ENCODE data around the gene THBS3. TPM values are rescaled to one million over a fixed set of nuclear protein-coding genes. Genes with fewer than 3 reads are reported as not detected.
A peak's percentile ranks its signal among the peaks of the same experiment; 100 is the strongest.
"Not testable (repeated sequence)": the region's sequence is repeated elsewhere in the genome, so short reads cannot be mapped to it uniquely, and the experiment has no call there.

The THBS3 gene
- total RNA-seq, 2 donors from 2014 or later, result 10.9 to 11.2 TPM

DNA sequence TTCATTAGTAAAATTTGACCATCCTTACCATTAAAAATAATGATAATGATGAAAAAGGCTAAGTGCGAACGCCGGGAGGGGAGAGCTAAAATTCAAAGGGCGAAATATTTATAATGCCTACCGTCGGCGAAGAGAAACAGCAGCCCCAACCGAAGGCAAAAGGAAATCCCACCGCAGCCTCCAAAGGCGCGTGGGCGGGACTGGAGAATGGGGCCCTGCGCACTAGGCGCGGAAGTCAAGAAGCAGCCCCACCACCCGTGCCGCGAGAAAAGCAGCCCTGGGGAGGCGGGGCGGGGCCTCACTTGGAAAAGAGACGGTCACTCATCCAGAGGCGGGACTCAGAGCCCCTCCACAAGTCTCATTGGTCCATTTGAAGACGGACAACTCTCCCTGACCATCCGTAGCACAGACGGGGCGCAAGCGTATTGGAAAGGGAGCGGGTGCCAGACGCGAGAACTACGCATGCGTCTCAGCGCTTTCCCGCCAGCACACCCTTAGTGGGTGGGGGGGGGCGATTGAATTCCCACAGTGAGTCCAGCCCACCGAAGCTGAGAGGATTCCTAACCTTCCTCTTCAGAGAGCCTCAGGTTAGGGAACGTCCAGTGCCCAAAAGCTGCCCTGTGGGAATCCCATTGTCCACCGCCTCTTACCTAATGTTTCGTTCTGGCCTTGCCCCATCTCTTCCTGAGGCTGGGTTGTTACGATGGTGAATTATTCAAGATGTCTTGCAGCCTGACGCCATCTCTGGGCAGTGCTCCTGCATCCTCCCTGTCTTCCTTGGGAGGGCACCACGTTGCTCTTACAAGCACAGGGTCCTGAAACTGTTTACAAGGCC is 19.8 kb upstream of the THBS3 start:
- TF ChIP-seq, protein P1, sequence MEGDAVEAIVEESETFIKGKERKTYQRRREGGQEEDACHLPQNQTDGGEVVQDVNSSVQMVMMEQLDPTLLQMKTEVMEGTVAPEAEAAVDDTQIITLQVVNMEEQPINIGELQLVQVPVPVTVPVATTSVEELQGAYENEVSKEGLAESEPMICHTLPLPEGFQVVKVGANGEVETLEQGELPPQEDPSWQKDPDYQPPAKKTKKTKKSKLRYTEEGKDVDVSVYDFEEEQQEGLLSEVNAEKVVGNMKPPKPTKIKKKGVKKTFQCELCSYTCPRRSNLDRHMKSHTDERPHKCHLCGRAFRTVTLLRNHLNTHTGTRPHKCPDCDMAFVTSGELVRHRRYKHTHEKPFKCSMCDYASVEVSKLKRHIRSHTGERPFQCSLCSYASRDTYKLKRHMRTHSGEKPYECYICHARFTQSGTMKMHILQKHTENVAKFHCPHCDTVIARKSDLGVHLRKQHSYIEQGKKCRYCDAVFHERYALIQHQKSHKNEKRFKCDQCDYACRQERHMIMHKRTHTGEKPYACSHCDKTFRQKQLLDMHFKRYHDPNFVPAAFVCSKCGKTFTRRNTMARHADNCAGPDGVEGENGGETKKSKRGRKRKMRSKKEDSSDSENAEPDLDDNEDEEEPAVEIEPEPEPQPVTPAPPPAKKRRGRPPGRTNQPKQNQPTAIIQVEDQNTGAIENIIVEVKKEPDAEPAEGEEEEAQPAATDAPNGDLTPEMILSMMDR (IDR thresholded peaks at IDR 0.05), result no peak
- DNase-seq (ENCODE audit: low spot score), result peak; percentile 99
- H3K27ac ChIP-seq, result peak overlapping the region; percentile 84 to 88
- no peaks in the 10 kb centered on the region for H3K36me3 ChIP-seq
- peak overlapping the region; percentile 61 to 63 for H3K4me3 ChIP-seq
- no peaks in the 10 kb centered on the region for H3K9me3 ChIP-seq
- no peaks in the 10 kb centered on the region for H3K27me3 ChIP-seq
- peaks cover 0 to 23% of the 10 kb centered on the region in 2 donors for H3K4me1 ChIP-seq

DNA sequence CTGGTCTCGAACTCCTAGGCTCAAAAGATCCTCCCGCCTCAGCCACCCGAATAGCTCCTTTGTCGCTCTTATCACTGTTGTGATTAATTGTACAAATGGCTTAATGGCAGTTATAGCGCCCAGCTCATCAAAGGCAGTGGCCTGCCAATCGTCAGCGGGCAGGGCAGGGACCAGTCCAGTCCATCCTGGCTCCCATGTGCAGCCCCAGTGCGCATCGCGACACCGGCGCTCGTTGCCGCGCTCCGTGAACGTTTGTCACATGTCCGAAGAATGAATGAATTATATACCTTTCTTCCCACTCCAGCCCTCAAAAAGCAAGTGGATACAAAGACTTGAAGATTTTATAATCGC is 19.2 kb upstream of the THBS3 start:
- peak overlapping the region; percentile 61 to 63 for H3K4me3 ChIP-seq
- TF ChIP-seq, protein P1 (IDR thresholded peaks at IDR 0.05), result peak in 1 of 2 donors; percentile 25
- H3K9me3 ChIP-seq, result no peaks in the 10 kb centered on the region
- no peaks in the 10 kb centered on the region for H3K27me3 ChIP-seq
- peak overlapping the region; percentile 84 to 88 for H3K27ac ChIP-seq
- H3K4me1 ChIP-seq, result peaks cover 0 to 17% of the 10 kb centered on the region in 2 donors
- DNase-seq (ENCODE audit: low spot score), result no peak
- no peaks in the 10 kb centered on the region for H3K36me3 ChIP-seq

DNA sequence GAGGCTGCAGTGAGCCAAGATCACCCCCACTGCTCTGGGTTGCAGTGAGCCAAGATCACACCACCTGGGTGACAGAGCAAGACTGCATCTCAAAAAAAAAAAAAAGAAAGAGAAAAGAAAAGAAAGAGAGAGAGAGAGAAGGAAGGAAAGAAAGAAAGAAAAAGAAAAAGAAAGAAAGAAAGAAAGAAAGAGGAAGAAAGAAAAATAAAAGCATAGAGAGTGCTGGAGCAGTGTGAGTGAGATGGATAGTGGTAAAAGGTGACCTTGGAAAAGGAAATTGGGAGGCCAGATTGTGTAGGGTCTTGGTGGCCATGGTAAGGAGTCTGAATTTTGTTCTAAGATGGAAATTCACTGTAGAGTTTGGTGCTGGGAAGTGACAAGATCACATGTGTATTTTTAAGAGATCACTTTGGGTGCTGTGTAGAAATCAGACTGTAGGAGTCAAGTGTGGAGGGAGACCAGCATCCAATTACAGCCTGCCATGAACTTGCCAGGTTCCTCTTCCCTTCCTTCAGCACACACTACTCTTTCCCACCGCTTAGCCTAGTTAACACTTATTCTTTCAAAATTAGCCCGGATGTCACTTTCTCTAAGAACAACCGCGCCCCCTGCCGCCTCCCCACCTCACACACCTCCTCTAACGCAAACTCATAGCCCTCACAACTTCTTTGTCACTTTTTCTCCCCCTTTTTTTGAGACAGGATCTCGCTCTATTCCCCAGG is 18.7 kb upstream of the THBS3 start:
- H3K4me3 ChIP-seq, result peak overlapping the region; percentile 61 to 63
- no peaks in the 10 kb centered on the region for H3K9me3 ChIP-seq
- peak; percentile 87 for DNase-seq (ENCODE audit: low spot score)
- no peaks in the 10 kb centered on the region for H3K27me3 ChIP-seq
- H3K4me1 ChIP-seq, result peaks cover 0 to 14% of the 10 kb centered on the region in 2 donors
- no peaks in the 10 kb centered on the region for H3K36me3 ChIP-seq
- TF ChIP-seq, protein P1 (IDR thresholded peaks at IDR 0.05), result peak; percentile 30 to 66
- peak overlapping the region; percentile 84 to 88 for H3K27ac ChIP-seq

DNA sequence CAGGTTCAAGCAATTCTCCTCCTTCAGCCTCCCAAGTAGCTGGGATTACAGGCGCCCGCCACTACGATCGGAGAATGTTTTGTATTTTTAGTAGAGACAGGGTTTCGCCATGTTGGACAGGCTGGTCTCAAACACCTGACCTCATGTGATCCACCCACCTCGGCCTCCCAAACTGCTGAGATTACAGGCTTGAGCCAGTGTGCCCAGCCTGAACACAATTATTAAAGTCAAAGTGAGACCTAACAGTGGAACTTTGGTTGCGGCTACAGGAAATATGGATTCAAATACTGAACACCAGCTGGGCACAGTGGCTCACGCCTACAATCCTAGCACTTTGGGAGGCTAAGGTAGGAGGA is 17.7 kb upstream of the THBS3 start:
- not testable (repeated sequence) for H3K9me3 ChIP-seq; H3K4me3 ChIP-seq; H3K27me3 ChIP-seq; H3K36me3 ChIP-seq; DNase-seq (ENCODE audit: low spot score); H3K27ac ChIP-seq
- H3K4me1 ChIP-seq, result peaks cover 0 to 14% of the 10 kb centered on the region in 2 donors

DNA sequence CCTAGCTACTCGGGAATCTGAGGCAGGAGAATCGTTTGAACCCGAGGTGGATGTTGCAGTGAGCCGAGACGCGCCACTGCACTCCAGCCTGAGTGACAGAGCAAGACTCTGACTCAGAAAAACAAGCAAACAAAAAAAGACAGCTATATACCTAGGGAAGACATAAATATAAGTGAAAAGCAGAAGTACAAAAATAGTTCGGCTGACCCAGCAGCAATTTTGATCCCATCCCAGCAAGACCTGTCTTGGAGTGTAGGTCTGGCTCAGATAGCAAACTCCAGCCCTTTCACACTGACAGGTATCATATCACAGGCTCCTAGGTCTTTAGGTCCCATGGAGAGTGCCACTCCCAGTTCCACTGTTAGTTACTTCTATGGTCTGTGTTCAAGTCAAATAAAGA is 15.3 kb upstream of the THBS3 start:
- H3K4me1 ChIP-seq, result peaks cover 0 to 16% of the 10 kb centered on the region in 2 donors
- H3K36me3 ChIP-seq, result no peaks in the 10 kb centered on the region
- DNase-seq (ENCODE audit: low spot score), result no peak
- TF ChIP-seq, protein P1 (IDR thresholded peaks at IDR 0.05), result no peak
- H3K27me3 ChIP-seq, result no peaks in the 10 kb centered on the region
- H3K27ac ChIP-seq, result no peak overlapping the region
- no peaks in the 10 kb centered on the region for H3K9me3 ChIP-seq
- no peak overlapping the region for H3K4me3 ChIP-seq

DNA sequence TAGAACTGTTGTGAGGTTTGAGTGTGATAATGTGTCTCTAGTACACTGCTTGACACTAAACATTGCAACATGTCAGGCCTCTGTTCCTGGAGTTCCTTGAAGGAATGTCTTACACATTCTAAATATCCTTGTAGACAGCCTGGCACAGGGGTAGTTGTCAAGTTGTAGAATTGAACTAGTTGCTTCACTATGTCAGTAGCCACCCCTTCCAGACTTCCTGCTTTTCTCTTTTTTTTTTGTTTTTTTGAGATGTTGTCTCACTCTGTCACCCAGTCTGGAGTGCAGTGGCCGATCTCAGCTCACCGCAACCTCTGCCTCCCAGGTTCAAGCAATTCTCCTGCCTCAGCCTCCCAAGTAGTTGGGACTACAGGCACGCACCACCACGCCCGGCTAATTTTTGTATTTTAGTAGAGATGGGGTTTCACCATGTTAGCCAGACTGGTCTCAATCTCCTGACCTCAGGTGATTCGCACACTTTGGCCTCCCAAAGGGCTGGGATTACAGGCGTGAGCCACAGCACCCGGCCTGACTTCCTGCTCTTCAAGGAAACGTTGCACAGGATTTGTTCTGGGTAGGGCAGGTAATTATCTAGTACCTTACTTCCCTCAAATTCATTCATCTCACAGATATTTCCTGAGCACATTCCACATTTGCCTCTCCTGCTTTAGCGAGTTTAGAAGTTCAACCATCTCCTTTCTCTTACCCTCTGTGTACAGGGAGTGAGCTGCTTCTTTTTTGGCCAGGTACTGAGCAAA is 12.7 kb upstream of the THBS3 start:
- H3K4me3 ChIP-seq; H3K27me3 ChIP-seq; H3K36me3 ChIP-seq; DNase-seq (ENCODE audit: low spot score); H3K27ac ChIP-seq; H3K9me3 ChIP-seq; H3K4me1 ChIP-seq: not testable (repeated sequence)
